ENCODE results near the gene SRGAP3.

DNA sequence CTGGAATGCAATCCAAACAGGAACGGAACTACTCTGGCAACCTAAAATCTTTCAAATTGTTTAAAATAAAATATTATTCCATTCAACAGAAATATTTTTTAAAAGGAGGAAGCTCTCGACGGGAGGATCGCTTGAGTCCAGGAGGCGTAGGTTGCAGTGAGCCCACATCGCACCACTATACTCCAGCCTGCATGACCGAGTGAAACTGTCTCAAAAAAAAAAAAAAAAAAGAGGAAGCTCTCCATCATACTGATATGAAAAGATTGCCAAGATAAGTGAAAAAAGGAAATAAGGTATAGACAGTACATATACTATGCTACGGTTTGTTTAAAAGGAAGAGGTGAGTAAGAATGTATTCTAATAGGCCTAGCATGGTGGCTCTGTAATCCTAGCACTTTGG lies 289.8 kb downstream of the SRGAP3 start:
- TF ChIP-seq, protein P1, sequence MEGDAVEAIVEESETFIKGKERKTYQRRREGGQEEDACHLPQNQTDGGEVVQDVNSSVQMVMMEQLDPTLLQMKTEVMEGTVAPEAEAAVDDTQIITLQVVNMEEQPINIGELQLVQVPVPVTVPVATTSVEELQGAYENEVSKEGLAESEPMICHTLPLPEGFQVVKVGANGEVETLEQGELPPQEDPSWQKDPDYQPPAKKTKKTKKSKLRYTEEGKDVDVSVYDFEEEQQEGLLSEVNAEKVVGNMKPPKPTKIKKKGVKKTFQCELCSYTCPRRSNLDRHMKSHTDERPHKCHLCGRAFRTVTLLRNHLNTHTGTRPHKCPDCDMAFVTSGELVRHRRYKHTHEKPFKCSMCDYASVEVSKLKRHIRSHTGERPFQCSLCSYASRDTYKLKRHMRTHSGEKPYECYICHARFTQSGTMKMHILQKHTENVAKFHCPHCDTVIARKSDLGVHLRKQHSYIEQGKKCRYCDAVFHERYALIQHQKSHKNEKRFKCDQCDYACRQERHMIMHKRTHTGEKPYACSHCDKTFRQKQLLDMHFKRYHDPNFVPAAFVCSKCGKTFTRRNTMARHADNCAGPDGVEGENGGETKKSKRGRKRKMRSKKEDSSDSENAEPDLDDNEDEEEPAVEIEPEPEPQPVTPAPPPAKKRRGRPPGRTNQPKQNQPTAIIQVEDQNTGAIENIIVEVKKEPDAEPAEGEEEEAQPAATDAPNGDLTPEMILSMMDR (IDR thresholded peaks at IDR 0.05), result no peak
- TF ChIP-seq POLR2A (IDR thresholded peaks at IDR 0.05), result no peak

Measured in testis (tissue), 2 donors.